HepG2 (cell line): Measurements from ENCODE around the gene POLR1G. TPM values are rescaled to one million over a fixed set of nuclear protein-coding genes. Genes with fewer than 3 reads are reported as not detected.

Experiments used
- DPF2 ChIP-seq: sonication (generic); formaldehyde crosslinking; IDR thresholded peaks from 2 replicates; pipeline ENCODE4 v1.4.0; 2020; ENCODE audit warnings: mild to moderate bottlenecking, low read depth, missing genetic modification reagents, borderline replicate concordance
- GPBP1L1 ChIP-seq: sonication (generic); formaldehyde crosslinking; IDR thresholded peaks from 2 replicates; pipeline ENCODE4 v1.5.0; 2020; ENCODE audit warnings: mild to moderate bottlenecking, missing genetic modification reagents
- JARID2 ChIP-seq: sonication (generic); formaldehyde crosslinking; IDR thresholded peaks from 2 replicates; pipeline ENCODE4 v1.8.1; 2023; ENCODE audit warnings: missing genetic modification reagents, inconsistent platforms; ENCODE audit not compliant: insufficient replicate concordance
- KDM2A ChIP-seq: sonication (generic); formaldehyde crosslinking; IDR thresholded peaks from 2 replicates; pipeline ENCODE4 v1.4.0; 2020; ENCODE audit warnings: low read depth, missing genetic modification reagents, borderline replicate concordance
- KDM4B ChIP-seq: sonication (generic); formaldehyde crosslinking; IDR thresholded peaks from 2 replicates; pipeline ENCODE4 v1.4.0; 2020; ENCODE audit warnings: missing genetic modification reagents
- MEF2D ChIP-seq: sonication (generic); formaldehyde crosslinking; IDR thresholded peaks from 2 replicates; pipeline ENCODE4 v1.5.1; 2020; ENCODE audit warnings: mild to moderate bottlenecking, missing genetic modification reagents
- PBX3 ChIP-seq: sonication (generic); formaldehyde crosslinking; IDR thresholded peaks from 2 replicates; pipeline ENCODE4 v1.8.1; 2023; ENCODE audit warnings: missing genetic modification reagents, inconsistent platforms, borderline replicate concordance
- RFXAP ChIP-seq: sonication (generic); formaldehyde crosslinking; IDR thresholded peaks from 2 replicates; pipeline ENCODE4 v1.4.0; 2020; ENCODE audit warnings: missing genetic modification reagents, borderline replicate concordance
- RNF219 ChIP-seq: sonication (generic); formaldehyde crosslinking; IDR thresholded peaks from 2 replicates; pipeline ENCODE4 v1.5.0; 2020; ENCODE audit warnings: mild to moderate bottlenecking, missing genetic modification reagents
- UBTF ChIP-seq: sonication (generic); formaldehyde crosslinking; IDR thresholded peaks from 2 replicates; pipeline ENCODE4 v1.4.0; 2020; ENCODE audit warnings: mild to moderate bottlenecking, missing genetic modification reagents
- ZBTB8A ChIP-seq: sonication (generic); formaldehyde crosslinking; IDR thresholded peaks from 2 replicates; pipeline ENCODE4 v1.4.0; 2020; ENCODE audit warnings: mild to moderate bottlenecking, low read depth, missing genetic modification reagents, borderline replicate concordance
- ZNF670 ChIP-seq: sonication (generic); formaldehyde crosslinking; IDR thresholded peaks from 2 replicates; pipeline ENCODE4 v1.8.0; 2022; ENCODE audit warnings: mild to moderate bottlenecking, missing genetic modification reagents, borderline replicate concordance
- ZNF766 ChIP-seq: sonication (generic); formaldehyde crosslinking; IDR thresholded peaks from 2 replicates; pipeline ENCODE4 v1.5.0; 2020; ENCODE audit warnings: missing genetic modification reagents, borderline replicate concordance
- ZNF878 ChIP-seq: sonication (generic); formaldehyde crosslinking; IDR thresholded peaks from 2 replicates; pipeline ENCODE4 v1.8.1; 2023; ENCODE audit warnings: mild to moderate bottlenecking, missing genetic modification reagents, moderate library complexity
- polyA plus RNA-seq, 8 experiments: library from polyadenylated mRNA; depleted of rRNA in 3 of 8; stranded (reverse) in 7 of 8; unstranded in 1 of 8; fragments of >200 nt; fragmentation: Illumina TruSeq in 4 of 8; extraction: Trizol in 4 of 8; gene quantifications; 2 replicates each; pipeline versions ENCODE4 v1.2.1 to v1.2.3, GENCODE V29; 2011 to 2016; ENCODE audit warnings: low read depth in 4 of 8, missing spikeins in 1 of 8, mixed read lengths in 1 of 8; ENCODE audit not compliant: insufficient read depth in 1 of 8
- total RNA-seq, 5 experiments: library from RNA; depleted of rRNA; stranded (reverse); fragments of >200 nt; fragmentation: Illumina TruSeq; extraction: Trizol; gene quantifications; 2 replicates each; pipeline ENCODE4 v1.2.3, GENCODE V29; 2016; ENCODE audit warnings: low read depth in 1 of 5
- TF ChIP-seq, protein P1 (sequence below): sonication (generic); formaldehyde crosslinking; IDR thresholded peaks from 2 replicates; pipeline ENCODE4 v1.4.0; 2020; ENCODE audit warnings: missing genetic modification reagents
- TF ChIP-seq, protein P2 (sequence below): sonication (generic); formaldehyde crosslinking; IDR thresholded peaks from 2 replicates; pipeline ENCODE4 v1.4.0; 2020; ENCODE audit warnings: mild to moderate bottlenecking, missing genetic modification reagents

The POLR1G gene
- total and polyA plus RNA-seq, 2 of the 13 experiments (the other 11 are each of a cell fraction or from before 2014, with no cell fraction given), result 3.5 to 20.8 TPM

GRCh38 chr19:45424191-45425058 is 18.0 kb downstream of the POLR1G start (continued):
- TF ChIP-seq, protein P1, sequence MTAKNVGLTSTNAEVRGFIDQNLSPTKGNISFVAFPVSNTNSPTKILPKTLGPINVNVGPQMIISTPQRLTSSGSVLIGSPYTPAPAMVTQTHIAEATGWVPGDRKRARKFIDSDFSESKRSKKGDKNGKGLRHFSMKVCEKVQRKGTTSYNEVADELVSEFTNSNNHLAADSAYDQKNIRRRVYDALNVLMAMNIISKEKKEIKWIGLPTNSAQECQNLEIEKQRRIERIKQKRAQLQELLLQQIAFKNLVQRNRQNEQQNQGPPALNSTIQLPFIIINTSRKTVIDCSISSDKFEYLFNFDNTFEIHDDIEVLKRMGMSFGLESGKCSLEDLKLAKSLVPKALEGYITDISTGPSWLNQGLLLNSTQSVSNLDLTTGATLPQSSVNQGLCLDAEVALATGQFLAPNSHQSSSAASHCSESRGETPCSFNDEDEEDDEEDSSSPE (CRISPR knock-in tag), result no peak
- no peak for TF ChIP-seq GPBP1L1
- TF ChIP-seq MEF2D, result peak; percentile 75; the same call in 1 of the 2 replicates
- 0 out of 2 replicates have a peak, but pooled peaks have one; percentile 43 for TF ChIP-seq UBTF
- TF ChIP-seq RNF219, result no peak
- no peak for TF ChIP-seq PBX3 (CRISPR knock-in tag)
- no peak for TF ChIP-seq JARID2
- TF ChIP-seq, protein P2, sequence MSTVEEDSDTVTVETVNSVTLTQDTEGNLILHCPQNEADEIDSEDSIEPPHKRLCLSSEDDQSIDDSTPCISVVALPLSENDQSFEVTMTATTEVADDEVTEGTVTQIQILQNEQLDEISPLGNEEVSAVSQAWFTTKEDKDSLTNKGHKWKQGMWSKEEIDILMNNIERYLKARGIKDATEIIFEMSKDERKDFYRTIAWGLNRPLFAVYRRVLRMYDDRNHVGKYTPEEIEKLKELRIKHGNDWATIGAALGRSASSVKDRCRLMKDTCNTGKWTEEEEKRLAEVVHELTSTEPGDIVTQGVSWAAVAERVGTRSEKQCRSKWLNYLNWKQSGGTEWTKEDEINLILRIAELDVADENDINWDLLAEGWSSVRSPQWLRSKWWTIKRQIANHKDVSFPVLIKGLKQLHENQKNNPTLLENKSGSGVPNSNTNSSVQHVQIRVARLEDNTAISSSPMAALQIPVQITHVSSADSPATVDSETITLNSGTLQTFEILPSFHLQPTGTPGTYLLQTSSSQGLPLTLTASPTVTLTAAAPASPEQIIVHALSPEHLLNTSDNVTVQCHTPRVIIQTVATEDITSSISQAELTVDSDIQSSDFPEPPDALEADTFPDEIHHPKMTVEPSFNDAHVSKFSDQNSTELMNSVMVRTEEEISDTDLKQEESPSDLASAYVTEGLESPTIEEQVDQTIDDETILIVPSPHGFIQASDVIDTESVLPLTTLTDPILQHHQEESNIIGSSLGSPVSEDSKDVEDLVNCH (CRISPR knock-in tag), result no peak
- TF ChIP-seq ZNF878 (CRISPR knock-in tag), result no peak
- TF ChIP-seq ZNF766, result no peak; the same call in 1 of the 2 replicates
- 0 out of 2 replicates have a peak, but pooled peaks have one; percentile 37 for TF ChIP-seq DPF2 (CRISPR knock-in tag)
- peak; percentile 20; the same call in 1 of the 2 replicates for TF ChIP-seq ZNF670
- no peak for TF ChIP-seq KDM2A (CRISPR knock-in tag)
- TF ChIP-seq RFXAP (CRISPR knock-in tag), result no peak
- TF ChIP-seq KDM4B (CRISPR knock-in tag), result no peak
- no peak for TF ChIP-seq ZBTB8A (CRISPR knock-in tag)
